Measurements from ENCODE around the gene SGPP2. TPM values are rescaled to one million over a fixed set of nuclear protein-coding genes. Genes with fewer than 3 reads are reported as not detected.

SGPP2 gene, protein sequence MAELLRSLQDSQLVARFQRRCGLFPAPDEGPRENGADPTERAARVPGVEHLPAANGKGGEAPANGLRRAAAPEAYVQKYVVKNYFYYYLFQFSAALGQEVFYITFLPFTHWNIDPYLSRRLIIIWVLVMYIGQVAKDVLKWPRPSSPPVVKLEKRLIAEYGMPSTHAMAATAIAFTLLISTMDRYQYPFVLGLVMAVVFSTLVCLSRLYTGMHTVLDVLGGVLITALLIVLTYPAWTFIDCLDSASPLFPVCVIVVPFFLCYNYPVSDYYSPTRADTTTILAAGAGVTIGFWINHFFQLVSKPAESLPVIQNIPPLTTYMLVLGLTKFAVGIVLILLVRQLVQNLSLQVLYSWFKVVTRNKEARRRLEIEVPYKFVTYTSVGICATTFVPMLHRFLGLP
- total RNA-seq = 15.7 and 16.4 TPM in 2 replicates

DNA sequence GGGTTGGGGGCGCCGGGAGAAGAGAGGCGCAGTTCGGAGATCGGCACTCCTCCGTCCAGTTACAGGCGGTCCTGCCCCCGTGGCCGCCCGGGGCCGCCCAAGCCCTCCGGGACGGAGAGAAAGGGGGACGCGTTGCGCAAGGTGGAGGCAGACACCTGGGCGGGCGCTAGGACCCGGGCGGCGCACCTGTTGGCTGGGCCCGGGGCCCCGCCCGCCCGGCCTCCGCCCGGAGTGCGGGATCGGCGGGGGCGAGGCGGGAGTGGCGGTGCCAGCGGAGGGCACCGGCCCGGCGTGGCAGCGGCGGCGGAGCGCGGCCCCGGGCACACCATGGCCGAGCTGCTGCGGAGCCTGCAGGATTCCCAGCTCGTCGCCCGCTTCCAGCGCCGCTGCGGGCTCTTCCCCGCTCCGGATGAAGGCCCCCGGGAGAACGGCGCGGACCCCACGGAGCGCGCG is at the start of gene SGPP2:
Gene SGPP2, plus strand, starts transcription at position 268 of the 453 bp plus-strand sequence. Its CDS starts 60 bp downstream, at position 328.

Other genes with a start within 250 kb of the SGPP2 start
- not detected in 2 replicates for gene PAX3, start 125.5 kb upstream of the SGPP2 start, total RNA-seq
- gene FARSB, start 231.5 kb downstream of the SGPP2 start, total RNA-seq = 27.0 and 32.3 TPM in 2 replicates
- not detected in 2 replicates for gene MOGAT1, start 247.1 kb downstream of the SGPP2 start, total RNA-seq

Data from airway epithelial cell (primary cell).